Muscle layer of duodenum (tissue), 2 donors: Measurements from ENCODE around the gene SPANXD.

Experiments used
- H3K27ac ChIP-seq: one replicate; pipeline ENCODE4 v1.7.0; 2013; ENCODE audit warnings: mild to moderate bottlenecking, low read length
- H3K27me3 ChIP-seq: one replicate; pipeline ENCODE4 v1.7.0; 2013; ENCODE audit warnings: low read depth, mild to moderate bottlenecking, control low read depth, low read length
- H3K36me3 ChIP-seq, 2 donors: one replicate each; pipeline ENCODE4 v1.7.0; 2013; ENCODE audit warnings: low read length in 2 of 2, control low read depth in 1 of 2, mild to moderate bottlenecking in 1 of 2; ENCODE audit not compliant: insufficient read depth in 2 of 2, control insufficient read depth in 1 of 2
- H3K4me1 ChIP-seq, 2 donors: one replicate each; pipeline ENCODE4 v1.7.0; 2013; ENCODE audit warnings: low read length in 2 of 2, mild to moderate bottlenecking in 2 of 2, control low read depth in 1 of 2, moderate library complexity in 1 of 2; ENCODE audit not compliant: insufficient read depth in 2 of 2, control insufficient read depth in 1 of 2
- H3K4me3 ChIP-seq, 2 donors: one replicate each; pipeline ENCODE4 v1.7.0; 2013; ENCODE audit warnings: low read length in 2 of 2, low read depth in 1 of 2, mild to moderate bottlenecking in 1 of 2
- H3K9me3 ChIP-seq, 2 donors: one replicate each; pipeline ENCODE4 v1.7.0; 2013; ENCODE audit warnings: low read length in 2 of 2, control low read depth in 1 of 2, mild to moderate bottlenecking in 1 of 2; ENCODE audit not compliant: control insufficient read depth in 1 of 2
- donor health status: healthy.

Gene SPANXD

GRCh38 chrX:141652286-141652685 is 46.3 kb downstream of the SPANXD start:
- Histone ChIP-seq H3K27me3 (no peaks in the 10 kb centered on the region), H3K4me1 (no peaks in the 10 kb centered on the region), H3K27ac (no peak overlapping the region), H3K4me3 (no peak overlapping the region), H3K36me3 (no peaks in the 10 kb centered on the region), H3K9me3 (no peaks in the 10 kb centered on the region)
